Measurements from ENCODE around the gene C10orf120.

C10orf120 gene

DNA sequence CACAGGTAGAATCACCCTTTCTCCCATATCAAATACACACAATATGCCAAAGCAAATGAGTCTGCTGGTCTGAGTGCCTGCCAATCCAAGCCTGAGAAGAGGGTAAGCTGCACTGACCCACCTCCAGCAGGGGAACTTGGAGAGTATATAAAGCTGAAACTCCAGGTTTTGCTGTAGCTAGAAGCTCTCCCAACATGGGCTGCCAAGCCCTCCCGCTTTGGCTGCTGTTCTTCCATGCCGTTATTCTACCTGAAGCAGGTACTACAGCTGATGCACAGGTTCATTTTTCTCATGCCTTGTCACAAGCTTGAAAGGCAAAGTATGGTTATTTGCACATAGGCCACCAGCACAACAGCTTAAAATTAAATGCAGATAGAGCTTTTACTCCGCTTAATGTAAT lies 21.5 kb upstream of the C10orf120 start:
- no peak for TF ChIP-seq JUND (IDR thresholded peaks at IDR 0.05; ENCODE audit: low read depth)
- no peak for DNase-seq (ENCODE audit: low read depth in 1 of 2, low spot score in 1 of 2)
- in situ Hi-C loops (cut with HindIII; ENCODE audit: low pct_unique_long_range_greater_than_20kb, low sequenced_read_pairs): no loop called here

DNA sequence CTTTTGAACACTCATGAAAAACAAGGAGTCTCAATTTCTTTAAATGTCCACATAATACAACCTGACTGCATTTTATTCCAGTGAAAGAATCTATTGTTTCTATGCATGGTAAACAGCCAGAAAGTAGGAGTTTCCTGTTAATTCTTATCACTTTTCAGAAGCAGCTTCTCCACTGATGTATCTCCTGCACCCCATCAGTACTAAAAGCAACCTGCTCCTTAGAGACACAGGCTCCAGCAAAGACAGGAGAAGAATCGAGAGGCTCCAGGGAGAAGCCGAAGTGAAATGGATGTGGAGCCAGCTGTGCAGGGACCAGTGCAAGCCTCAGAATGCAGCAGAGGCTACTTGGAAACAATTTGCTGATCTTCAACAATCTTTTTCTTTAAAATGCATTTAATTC lies 16.4 kb upstream of the C10orf120 start:
- no peak for DNase-seq (ENCODE audit: low read depth in 1 of 2, low spot score in 1 of 2)
- in situ Hi-C loops (cut with HindIII; ENCODE audit: low pct_unique_long_range_greater_than_20kb, low sequenced_read_pairs): no loop called here
- no peak for TF ChIP-seq JUND (IDR thresholded peaks at IDR 0.05; ENCODE audit: low read depth)

DNA sequence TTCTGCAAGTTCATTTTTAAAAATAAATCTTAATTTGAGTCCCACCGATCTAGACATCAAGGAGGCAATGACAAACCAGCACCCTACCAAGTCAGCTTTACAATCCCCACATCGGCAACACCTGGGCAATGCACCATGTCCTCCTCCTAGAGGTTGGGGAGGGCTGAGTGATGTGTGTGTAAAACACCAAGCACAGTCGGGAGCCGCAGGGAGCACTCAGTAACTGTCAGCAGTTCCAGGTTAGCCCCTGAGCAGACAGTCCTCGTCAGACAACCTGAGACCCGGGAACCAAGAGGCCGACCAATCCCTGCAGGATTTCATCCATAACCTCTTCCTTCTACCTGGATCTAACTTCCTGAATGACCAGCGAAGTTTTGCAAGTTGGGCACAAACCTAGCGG lies 15.9 kb upstream of the C10orf120 start:
- TF ChIP-seq JUND (IDR thresholded peaks at IDR 0.05; ENCODE audit: low read depth): no peak
- in situ Hi-C loops (cut with HindIII; ENCODE audit: low pct_unique_long_range_greater_than_20kb, low sequenced_read_pairs): no loop called here
- DNase-seq (ENCODE audit: low read depth in 1 of 2, low spot score in 1 of 2): no peak

DNA sequence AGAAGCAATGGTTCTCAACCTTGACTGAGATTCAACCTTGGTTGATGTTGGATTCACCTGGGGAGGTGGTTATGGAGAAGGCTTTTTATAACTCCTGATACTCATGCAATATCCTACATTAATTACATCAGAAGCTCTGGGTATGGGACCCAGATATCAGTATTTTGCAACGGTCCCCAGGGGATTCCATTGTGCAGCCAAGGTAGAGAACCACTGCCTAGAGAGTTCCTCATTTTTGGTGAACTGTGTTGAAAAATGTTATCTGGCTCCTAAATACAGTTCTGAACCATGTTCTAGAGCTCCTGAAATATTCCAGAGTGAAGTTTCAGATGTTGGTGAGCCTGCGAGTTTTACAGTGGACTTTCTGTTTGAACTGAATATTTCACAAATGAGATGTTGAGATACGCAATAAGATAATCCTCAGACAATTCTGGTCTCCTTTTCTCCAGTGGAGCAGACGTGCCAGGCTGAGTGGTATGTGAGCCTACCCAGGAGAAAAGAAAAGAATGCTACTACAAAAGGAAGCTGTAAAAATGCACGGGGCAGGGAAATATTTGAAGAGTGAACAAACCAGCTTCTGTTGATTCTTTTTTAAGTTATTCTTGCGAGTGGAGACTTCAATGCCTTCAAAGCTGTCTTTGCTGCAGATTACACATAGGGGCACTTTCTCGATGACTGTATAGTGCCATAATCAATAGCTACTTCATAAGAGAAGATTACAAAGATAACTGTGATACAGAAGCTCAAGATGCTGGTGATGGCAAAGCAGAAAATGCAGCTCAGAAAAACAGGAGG lies 13.6 kb upstream of the C10orf120 start:
- DNase-seq (ENCODE audit: low read depth in 1 of 2, low spot score in 1 of 2): no peak
- in situ Hi-C loops (cut with HindIII; ENCODE audit: low pct_unique_long_range_greater_than_20kb, low sequenced_read_pairs): no loop called here
- no peak for TF ChIP-seq JUND (IDR thresholded peaks at IDR 0.05; ENCODE audit: low read depth)

DNA sequence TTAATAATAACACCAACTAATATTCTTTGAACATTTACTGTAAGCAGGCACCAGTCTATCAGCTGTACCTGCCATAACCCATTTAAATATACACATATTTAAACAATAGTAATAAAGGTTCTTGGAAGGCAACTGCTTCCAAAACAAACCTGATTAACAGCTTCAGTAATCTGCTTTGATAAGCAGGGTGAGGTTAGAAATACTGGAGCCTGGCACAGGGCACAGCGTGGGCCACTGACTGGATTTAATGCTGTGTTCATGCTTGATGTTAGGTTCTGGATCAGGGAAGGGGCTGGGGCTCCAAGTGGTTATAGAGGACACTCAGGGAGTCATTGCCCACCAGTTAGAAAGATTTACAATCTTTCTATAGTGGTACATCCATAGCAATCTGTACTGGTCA lies 10.9 kb upstream of the C10orf120 start:
- no peak for TF ChIP-seq JUND (IDR thresholded peaks at IDR 0.05; ENCODE audit: low read depth)
- no peak for DNase-seq (ENCODE audit: low read depth in 1 of 2, low spot score in 1 of 2)
- in situ Hi-C loops (cut with HindIII; ENCODE audit: low pct_unique_long_range_greater_than_20kb, low sequenced_read_pairs): no loop called here

DNA sequence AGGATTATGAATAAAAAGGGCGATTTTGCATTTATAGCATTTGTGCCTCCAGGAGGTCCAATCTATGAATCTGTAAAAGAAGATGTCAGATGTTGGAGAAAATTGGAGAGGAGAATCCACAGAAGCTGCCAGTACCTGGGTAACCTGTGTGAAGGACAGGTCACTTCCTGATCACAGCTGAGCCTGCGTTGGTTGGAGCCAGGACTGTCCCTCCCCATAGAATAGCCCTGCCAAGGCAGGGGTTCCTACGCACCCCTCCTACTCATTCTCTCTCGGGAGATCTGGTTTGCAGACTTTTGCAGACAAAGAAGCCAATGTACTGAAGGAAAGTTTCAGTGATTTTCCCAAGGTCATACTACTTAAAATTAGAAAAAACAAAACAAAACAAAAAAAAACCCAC lies 10.3 kb upstream of the C10orf120 start:
- in situ Hi-C loops (cut with HindIII; ENCODE audit: low pct_unique_long_range_greater_than_20kb, low sequenced_read_pairs): no loop called here
- TF ChIP-seq JUND (IDR thresholded peaks at IDR 0.05; ENCODE audit: low read depth): no peak
- no peak for DNase-seq (ENCODE audit: low read depth in 1 of 2, low spot score in 1 of 2)

DNA sequence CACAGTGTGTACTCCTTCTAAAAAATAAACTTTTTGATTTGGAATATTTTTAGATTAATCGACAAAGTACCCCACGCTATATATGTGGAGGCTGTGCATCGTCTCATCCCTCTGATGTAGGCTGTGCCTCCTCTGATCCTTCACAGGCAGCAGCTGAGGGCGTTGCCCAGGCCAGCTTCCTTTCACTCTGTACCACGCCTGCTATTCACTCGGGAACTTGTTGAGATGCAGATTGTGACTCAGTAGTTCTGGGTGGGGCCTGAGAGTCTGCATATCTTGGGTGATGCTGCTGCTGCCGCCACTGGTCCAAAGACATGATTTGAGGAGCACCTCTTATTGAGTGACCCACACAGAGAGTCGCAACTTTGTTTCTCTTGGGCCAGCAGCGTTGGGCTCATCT lies 7.9 kb upstream of the C10orf120 start:
- TF ChIP-seq JUND (IDR thresholded peaks at IDR 0.05; ENCODE audit: low read depth): no peak
- in situ Hi-C loops (cut with HindIII; ENCODE audit: low pct_unique_long_range_greater_than_20kb, low sequenced_read_pairs): no loop called here
- DNase-seq (ENCODE audit: low read depth in 1 of 2, low spot score in 1 of 2): no peak

DNA sequence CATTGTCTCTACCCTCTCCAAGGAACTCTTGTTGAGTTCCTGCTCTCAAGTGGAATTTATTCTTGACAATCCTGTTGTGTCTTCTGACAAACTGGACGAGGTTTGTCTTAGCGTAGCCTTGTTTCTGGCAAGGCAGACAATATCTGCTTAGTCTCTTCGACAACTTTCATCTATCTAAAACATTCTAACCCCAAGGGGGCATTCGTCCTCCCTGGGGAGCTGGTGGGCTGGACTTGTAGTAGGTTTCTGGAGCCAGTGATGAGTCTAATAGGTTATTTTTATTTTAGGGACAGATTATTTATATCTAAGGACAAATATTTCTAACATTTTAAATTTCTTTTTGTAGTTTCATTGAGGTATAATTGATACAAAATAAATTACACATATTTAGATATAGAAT lies 7.3 kb upstream of the C10orf120 start:
- no peak for DNase-seq (ENCODE audit: low read depth in 1 of 2, low spot score in 1 of 2)
- TF ChIP-seq JUND (IDR thresholded peaks at IDR 0.05; ENCODE audit: low read depth): no peak
- in situ Hi-C loops (cut with HindIII; ENCODE audit: low pct_unique_long_range_greater_than_20kb, low sequenced_read_pairs): no loop called here

DNA sequence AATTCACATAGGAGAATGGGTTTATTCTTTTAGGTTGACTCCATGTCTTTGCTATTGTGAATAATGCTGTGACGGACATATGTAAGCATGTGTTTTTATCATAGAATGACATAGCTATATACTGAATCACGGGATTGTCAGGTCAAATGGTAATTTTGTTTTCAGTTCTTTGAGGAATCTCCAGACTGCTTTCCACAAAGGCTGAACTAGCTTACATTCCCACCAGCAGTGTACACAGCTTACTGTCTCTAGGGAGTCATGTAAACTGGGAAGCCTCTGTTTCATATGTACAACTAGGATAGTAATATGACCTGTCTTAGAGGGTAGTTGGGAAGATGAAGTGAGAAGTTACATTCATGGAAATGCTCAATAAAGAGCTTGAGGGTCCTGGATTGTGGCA lies 6.8 kb upstream of the C10orf120 start:
- TF ChIP-seq JUND (IDR thresholded peaks at IDR 0.05; ENCODE audit: low read depth): no peak
- in situ Hi-C loops (cut with HindIII; ENCODE audit: low pct_unique_long_range_greater_than_20kb, low sequenced_read_pairs): no loop called here
- no peak for DNase-seq (ENCODE audit: low read depth in 1 of 2, low spot score in 1 of 2)

DNA sequence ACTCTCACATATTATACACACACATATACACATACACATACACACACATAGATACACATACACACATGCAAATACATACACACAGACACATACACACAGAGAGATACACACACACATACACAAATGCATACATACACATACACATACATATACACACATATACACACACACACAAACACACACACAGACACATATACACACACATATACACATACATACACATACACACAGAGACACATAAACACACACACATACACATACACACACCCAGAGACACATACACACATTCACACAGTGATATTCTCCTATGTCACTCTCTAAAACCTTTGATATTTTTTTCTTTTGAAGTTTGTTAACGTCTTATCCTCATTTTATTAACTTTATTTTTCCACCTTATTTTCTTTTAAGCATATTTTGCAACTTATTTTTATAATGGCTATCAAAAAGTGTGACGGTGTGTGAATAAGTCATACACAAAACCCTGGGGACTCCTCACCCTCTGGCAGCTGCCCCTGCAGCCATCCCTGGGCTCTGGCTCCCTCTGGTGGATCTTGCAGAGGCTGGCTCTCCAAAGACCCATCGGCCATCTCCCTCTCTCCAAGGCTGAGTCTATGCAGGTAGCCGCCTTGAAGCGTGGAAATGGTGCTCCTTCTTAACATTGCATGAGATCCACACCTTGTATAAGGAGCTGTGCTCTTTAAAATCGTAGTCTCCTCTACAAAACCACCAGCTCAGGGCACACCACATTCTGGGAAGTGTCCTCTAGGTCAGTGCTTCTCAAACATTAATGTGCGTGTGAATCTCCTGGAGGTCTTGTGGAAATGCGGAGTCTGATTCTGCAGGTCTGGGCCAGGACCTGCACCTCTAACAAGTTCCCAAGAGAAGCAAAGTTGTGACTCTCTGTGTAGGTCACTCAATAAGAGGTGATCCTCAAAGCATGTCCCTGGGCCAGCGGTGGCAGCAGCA lies 4.1 kb upstream of the C10orf120 start:
- in situ Hi-C loops (cut with HindIII; ENCODE audit: low pct_unique_long_range_greater_than_20kb, low sequenced_read_pairs): no loop called here

DNA sequence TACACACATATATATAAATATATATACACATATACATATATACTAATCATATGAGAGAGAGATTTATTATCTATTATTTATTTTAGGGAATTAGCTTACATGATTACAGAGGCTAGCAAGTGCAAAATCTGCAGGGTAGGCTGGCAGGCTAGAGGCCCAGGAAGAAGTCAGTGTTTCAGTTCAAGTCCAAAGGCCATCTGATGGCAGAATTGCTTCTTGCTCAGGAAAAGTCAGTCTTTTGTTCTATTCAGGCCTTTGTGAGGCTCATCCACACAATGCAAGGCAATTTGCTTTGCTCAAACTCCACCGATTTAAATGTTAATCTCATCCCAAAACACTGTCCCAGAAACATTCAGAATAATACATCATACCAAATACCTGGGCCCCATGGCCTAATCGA lies 2.6 kb upstream of the C10orf120 start:
- no peak for DNase-seq (ENCODE audit: low read depth in 1 of 2, low spot score in 1 of 2)
- in situ Hi-C loops (cut with HindIII; ENCODE audit: low pct_unique_long_range_greater_than_20kb, low sequenced_read_pairs): no loop called here
- no peak for TF ChIP-seq JUND (IDR thresholded peaks at IDR 0.05; ENCODE audit: low read depth)

More for the DNA sequence above, 4.1 kb upstream of the C10orf120 start:
- TF ChIP-seq JUND (IDR thresholded peaks at IDR 0.05; ENCODE audit: low read depth): no peak
- peak; percentile 51 to 69 for DNase-seq (ENCODE audit: low read depth in 1 of 2, low spot score in 1 of 2)

DNA sequence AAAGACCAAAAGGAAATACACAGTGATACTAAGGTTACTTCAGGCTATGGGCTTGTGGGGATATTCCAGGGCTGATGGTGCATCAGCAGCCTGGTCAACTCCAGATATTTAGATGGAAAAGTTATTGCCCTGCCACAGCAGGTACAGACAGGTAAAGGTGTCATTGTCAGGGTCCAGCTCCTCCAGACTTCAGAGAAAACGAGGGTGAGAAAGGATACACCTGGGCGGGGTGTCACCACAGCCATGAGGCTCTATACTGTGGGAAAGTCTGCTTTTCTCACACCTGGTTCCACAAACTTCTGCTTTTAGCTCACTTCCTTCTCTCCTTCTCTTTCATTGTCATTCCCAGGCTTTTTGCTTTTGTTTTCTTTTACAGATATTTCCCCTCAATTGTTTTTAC lies 2.0 kb upstream of the C10orf120 start:
- no peak for TF ChIP-seq JUND (IDR thresholded peaks at IDR 0.05; ENCODE audit: low read depth)
- in situ Hi-C loops (cut with HindIII; ENCODE audit: low pct_unique_long_range_greater_than_20kb, low sequenced_read_pairs): no loop called here
- DNase-seq (ENCODE audit: low read depth in 1 of 2, low spot score in 1 of 2): no peak

DNA sequence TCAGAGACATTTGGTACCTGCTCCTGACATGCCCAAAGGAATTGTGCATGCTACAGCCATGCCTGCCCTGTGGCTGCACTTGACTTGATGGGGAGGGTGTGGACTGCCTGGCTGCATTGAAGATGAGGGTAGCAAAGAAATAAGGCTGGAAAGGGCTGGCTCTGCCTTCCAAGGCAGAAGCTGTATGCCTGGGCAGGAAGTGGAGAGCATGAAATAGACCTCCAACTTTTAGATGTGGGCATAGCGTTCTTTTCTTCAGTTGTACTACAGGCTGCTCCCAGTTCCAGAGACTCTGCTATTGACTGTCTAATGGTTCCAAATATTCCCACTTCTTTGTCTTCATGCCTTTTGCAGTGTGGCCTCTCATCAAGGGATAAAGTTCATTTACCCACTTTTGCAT lies 3.0 kb downstream of the C10orf120 start:
- in situ Hi-C loops (cut with HindIII; ENCODE audit: low pct_unique_long_range_greater_than_20kb, low sequenced_read_pairs): no loop called here
- no peak for DNase-seq (ENCODE audit: low read depth in 1 of 2, low spot score in 1 of 2)
- TF ChIP-seq JUND (IDR thresholded peaks at IDR 0.05; ENCODE audit: low read depth): no peak

All from T47D (cell line).